OCI-LY3 (cell line): Measurements from ENCODE around the gene CEACAM5.

Source experiments
- H2AFZ ChIP-seq: fragments of 200-600, 300-600 bp; shearing (Covaris generic); 2 replicates; pipeline ENCODE4 v1.6.0; 2014; ENCODE audit warnings: antibody characterized with exemption, low read depth, low read length
- H3K27ac ChIP-seq: fragments of 200-600, 300-600 bp; sonication (generic); 2 replicates; pipeline ENCODE4 v1.5.1; 2014; ENCODE audit warnings: mild to moderate bottlenecking, low read length, moderate library complexity, mixed read lengths
- H3K27me3 ChIP-seq: fragments of 200-600, 300-600 bp; sonication (generic); 2 replicates; pipeline ENCODE4 v1.6.1; 2014; ENCODE audit warnings: low read depth, low read length, mixed read lengths
- H3K36me3 ChIP-seq: fragments of 200-600, 300-600 bp; sonication (generic); replicated peaks from 2 replicates; pipeline ENCODE3; 2014; ENCODE audit warnings: low read depth, low read length, mixed read lengths
- H3K4me1 ChIP-seq: fragments of 300-600, 200-600 bp; sonication (generic); 2 replicates; pipeline ENCODE4 v1.6.1; 2014; ENCODE audit warnings: low read length, mixed read lengths
- H3K4me2 ChIP-seq: fragments of 200-600, 300-600 bp; sonication (generic); 2 replicates; pipeline ENCODE4 v1.6.1; 2014; ENCODE audit warnings: low read length, mixed read lengths
- H3K4me3 ChIP-seq: fragments of 300-600, 200-600 bp; sonication (generic); 2 replicates; pipeline ENCODE4 v1.5.1; 2014; ENCODE audit warnings: antibody characterized with exemption, mild to moderate bottlenecking, low read length, moderate library complexity
- H3K79me2 ChIP-seq: fragments of 300-600, 200-600 bp; shearing (Covaris generic); 2 replicates; pipeline ENCODE4 v1.6.1; 2014; ENCODE audit warnings: mild to moderate bottlenecking, low read length, mixed read lengths
- H3K9ac ChIP-seq: fragments of 300-600, 200-600 bp; shearing (Covaris generic); 2 replicates; pipeline ENCODE4 v1.6.0; 2014; ENCODE audit warnings: mild to moderate bottlenecking, low read length, moderate library complexity
- H3K9me3 ChIP-seq: fragments of 200-600, 300-600 bp; shearing (Covaris generic); 2 replicates; pipeline ENCODE4 v1.6.1; 2014; ENCODE audit warnings: low read length, mixed read lengths; ENCODE audit not compliant: insufficient read depth
- H4K20me1 ChIP-seq: fragments of 200-600, 300-600 bp; sonication (generic); 2 replicates; pipeline ENCODE4 v1.6.1; 2016; ENCODE audit warnings: low read length, mixed read lengths; ENCODE audit not compliant: insufficient read depth
- EZH2phosphoT487 ChIP-seq: fragments of 200-600 bp; shearing (Covaris generic); IDR thresholded peaks from 2 replicates; pipeline ENCODE4 v1.6.1; 2018; ENCODE audit warnings: antibody characterized with exemption, mixed run types, low read depth
- TF ChIP-seq, protein P1 (sequence below): fragments of 200-600, 300-600 bp; sonication (generic); IDR thresholded peaks from 2 replicates; pipeline ENCODE4 v1.5.1; 2014; ENCODE audit warnings: antibody characterized with exemption, low read length, low read depth

The CEACAM5 gene

GRCh38 chr19:41697198-41697855 lies 11.1 kb upstream of the CEACAM5 start:
- Histone ChIP-seq H3K27me3 (peaks cover 25% of the 10 kb centered on the region), H3K27ac (no peak overlapping the region), H3K9me3 (0 out of 2 replicates have a peak, but pooled peaks cover 3% of the 10 kb centered on the region), H3K4me2 (no peak overlapping the region), H3K4me3 (no peak overlapping the region), H3K4me1 (peaks cover 10% of the 10 kb centered on the region), H2AFZ (no peak overlapping the region), H4K20me1 (0 out of 2 replicates have a peak, but pooled peaks cover 4% of the 10 kb centered on the region), H3K36me3 (no peaks in the 10 kb centered on the region), H3K9ac (no peak overlapping the region), H3K79me2 (no peaks in the 10 kb centered on the region)
- TF ChIP-seq EZH2phosphoT487: no peak
- TF ChIP-seq, protein P1, sequence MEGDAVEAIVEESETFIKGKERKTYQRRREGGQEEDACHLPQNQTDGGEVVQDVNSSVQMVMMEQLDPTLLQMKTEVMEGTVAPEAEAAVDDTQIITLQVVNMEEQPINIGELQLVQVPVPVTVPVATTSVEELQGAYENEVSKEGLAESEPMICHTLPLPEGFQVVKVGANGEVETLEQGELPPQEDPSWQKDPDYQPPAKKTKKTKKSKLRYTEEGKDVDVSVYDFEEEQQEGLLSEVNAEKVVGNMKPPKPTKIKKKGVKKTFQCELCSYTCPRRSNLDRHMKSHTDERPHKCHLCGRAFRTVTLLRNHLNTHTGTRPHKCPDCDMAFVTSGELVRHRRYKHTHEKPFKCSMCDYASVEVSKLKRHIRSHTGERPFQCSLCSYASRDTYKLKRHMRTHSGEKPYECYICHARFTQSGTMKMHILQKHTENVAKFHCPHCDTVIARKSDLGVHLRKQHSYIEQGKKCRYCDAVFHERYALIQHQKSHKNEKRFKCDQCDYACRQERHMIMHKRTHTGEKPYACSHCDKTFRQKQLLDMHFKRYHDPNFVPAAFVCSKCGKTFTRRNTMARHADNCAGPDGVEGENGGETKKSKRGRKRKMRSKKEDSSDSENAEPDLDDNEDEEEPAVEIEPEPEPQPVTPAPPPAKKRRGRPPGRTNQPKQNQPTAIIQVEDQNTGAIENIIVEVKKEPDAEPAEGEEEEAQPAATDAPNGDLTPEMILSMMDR: no peak

- TF ChIP-seq EZH2phosphoT487: no peak
- TF ChIP-seq, protein P1: no peak
- H3K9me3 ChIP-seq: no peaks in the 10 kb centered on the region
- no peaks in the 10 kb centered on the region for H3K79me2 ChIP-seq
- peaks cover 10% of the 10 kb centered on the region for H3K4me1 ChIP-seq
- H3K4me3 ChIP-seq: no peak overlapping the region
- peak overlapping the region; percentile 44 for H3K4me2 ChIP-seq
- peaks cover 26% of the 10 kb centered on the region for H3K27me3 ChIP-seq
- H3K36me3 ChIP-seq: no peaks in the 10 kb centered on the region
- no peak overlapping the region for H3K9ac ChIP-seq
- H3K27ac ChIP-seq: no peak overlapping the region
- 0 out of 2 replicates have a peak, but pooled peaks cover 4% of the 10 kb centered on the region for H4K20me1 ChIP-seq
- H2AFZ ChIP-seq: no peak overlapping the region
Observed at GRCh38 chr19:41698746-41699230, 9.6 kb upstream of the CEACAM5 start.

- Histone ChIP-seq H3K9ac (no peak overlapping the region), H3K4me1 (peaks cover 10% of the 10 kb centered on the region)
Observed at GRCh38 chr19:41699231-41699967, 9.0 kb upstream of the CEACAM5 start.

GRCh38 chr19:41699968-41700323 lies 8.5 kb upstream of the CEACAM5 start:
- Histone ChIP-seq H2AFZ (no peak overlapping the region), H3K79me2 (no peaks in the 10 kb centered on the region), H3K27ac (no peak overlapping the region), H3K9ac (no peak overlapping the region), H3K9me3 (no peaks in the 10 kb centered on the region), H4K20me1 (0 out of 2 replicates have a peak, but pooled peaks cover 4% of the 10 kb centered on the region), H3K4me2 (no peak overlapping the region), H3K4me1 (peaks cover 10% of the 10 kb centered on the region), H3K36me3 (no peaks in the 10 kb centered on the region), H3K4me3 (no peak overlapping the region), H3K27me3 (peaks cover 35% of the 10 kb centered on the region)
- TF ChIP-seq EZH2phosphoT487: no peak
- TF ChIP-seq, protein P1: no peak

More at GRCh38 chr19:41699231-41699967, 9.0 kb upstream of the CEACAM5 start:
- H4K20me1 ChIP-seq: 0 out of 2 replicates have a peak, but pooled peaks cover 4% of the 10 kb centered on the region
- no peaks in the 10 kb centered on the region for H3K79me2 ChIP-seq
- peak overlapping the region; percentile 44 for H3K4me2 ChIP-seq
- TF ChIP-seq, protein P1: no peak
- TF ChIP-seq EZH2phosphoT487: no peak
- no peak overlapping the region for H3K27ac ChIP-seq
- no peaks in the 10 kb centered on the region for H3K9me3 ChIP-seq
- H3K4me3 ChIP-seq: no peak overlapping the region
- H3K27me3 ChIP-seq: peaks cover 30% of the 10 kb centered on the region
- H2AFZ ChIP-seq: no peak overlapping the region
- no peaks in the 10 kb centered on the region for H3K36me3 ChIP-seq
